Activated CD8-positive, alpha-beta memory T cell treated with anti-CD3 and anti-CD28 coated beads, Interleukin-2, amount 50 U/mL, for 24 hours (primary cell): ENCODE data around the gene NABP2.
A peak's percentile ranks its signal among the peaks of the same experiment; 100 is the strongest.
"Not testable (repeated sequence)": the region's sequence is repeated elsewhere in the genome, so short reads cannot be mapped to it uniquely, and the experiment has no call there.

Experiments used
- DNase-seq: peaks from one replicate; pipeline ENCODE4 v3.0.0-alpha.2; 2020; ENCODE audit errors: extremely low read depth

The NABP2 gene

DNA sequence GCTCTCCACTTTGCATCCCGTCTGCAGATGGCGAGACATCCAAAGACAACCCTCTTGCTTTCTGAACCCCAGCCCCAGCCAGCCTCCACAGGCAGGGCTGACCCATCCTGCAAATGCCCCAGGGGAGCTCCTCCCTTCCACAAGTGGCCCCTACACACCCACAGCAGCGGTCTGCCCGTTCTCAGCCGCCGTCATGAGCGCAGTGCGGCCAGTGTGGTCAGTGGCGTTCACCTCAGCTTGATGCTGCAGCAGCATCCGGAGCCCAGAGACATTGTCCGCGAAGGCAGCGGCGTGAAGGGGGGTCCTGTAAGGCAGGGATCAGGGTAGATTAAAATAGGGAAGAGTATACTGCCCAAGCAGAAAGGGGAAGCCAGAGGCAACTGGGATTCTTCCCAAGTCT, 20.4 kb downstream of the NABP2 start:
- DNase-seq = no peak

DNA sequence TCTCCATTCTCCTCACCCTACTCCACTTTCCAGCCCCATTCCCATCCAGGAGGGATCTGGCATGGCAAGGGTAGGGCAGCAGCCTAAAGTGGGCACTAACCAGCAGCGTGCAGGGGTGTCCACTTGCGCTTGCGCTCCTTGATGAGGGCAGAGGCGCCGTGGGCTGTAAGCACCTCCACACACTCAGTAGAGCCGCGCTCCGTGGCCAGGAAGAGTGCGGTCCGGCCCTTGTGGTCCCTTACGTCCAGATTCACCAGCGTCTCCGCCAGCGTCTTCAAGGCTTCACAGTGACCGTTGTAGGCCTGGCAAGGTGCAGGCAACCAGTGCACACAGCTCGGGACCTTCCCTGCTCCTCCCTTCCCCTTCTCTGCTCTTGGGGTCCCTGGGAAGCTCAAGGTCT, 23.8 kb downstream of the NABP2 start:
- no peak for DNase-seq

DNA sequence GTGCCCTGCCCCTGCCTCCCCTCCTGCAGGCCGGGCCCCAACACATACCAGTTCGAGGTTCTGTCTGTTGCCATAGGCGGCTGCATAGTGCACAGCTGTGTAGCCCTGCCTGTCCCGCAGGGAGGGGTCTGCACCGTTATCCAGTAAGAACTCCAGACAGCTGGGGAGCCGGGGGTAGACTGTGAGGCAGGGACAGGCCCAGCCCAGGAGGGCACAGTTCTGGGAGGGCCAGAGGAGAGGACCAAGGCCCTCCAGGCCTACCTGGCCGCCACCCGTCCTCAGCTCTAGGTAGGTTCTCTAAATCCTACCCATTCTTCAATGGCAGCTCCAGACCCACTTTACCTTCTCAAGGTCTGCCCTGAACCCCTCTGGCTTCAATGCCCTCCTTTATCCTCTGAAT, 24.6 kb downstream of the NABP2 start:
- DNase-seq = no peak

DNA sequence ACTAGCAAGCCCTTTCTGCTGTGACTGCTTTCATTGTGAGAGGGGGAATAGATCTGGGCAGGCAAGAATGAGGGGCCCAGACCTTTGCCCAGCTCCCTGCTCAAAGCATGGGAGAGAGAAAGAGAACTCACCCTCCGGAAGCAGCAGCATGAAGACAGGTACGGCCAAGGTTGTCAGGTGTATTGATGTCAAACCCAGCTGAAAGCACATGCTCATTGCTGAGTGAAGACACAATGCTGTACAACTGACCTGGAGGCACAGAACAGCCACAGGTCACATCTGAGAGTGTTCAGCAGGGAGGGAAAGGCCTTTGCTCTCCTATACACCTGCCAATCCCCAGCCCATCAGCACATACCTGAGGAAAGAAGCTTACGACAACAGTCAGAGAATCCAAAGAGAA, 28.5 kb downstream of the NABP2 start:
- DNase-seq = no peak

DNA sequence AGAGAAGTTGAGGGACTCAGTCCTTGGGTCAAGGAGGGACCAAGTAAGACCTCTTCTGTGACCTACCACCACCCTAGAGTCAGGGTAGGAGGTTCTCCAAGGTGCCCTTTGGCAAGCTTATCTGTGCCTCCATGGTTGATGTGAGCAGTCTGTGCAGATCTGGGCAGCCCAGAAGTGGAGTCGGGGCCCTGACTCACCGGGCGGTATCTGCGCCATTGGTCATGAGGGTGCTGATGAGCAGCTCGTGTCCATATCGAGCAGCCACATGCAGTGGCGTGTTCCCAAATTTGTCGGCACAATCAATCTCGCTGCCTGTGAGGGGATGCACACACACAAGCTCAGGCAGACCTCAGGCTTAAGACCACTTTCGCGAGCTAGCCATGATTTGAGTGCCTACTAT, 28.9 kb downstream of the NABP2 start:
- no peak for DNase-seq

DNA sequence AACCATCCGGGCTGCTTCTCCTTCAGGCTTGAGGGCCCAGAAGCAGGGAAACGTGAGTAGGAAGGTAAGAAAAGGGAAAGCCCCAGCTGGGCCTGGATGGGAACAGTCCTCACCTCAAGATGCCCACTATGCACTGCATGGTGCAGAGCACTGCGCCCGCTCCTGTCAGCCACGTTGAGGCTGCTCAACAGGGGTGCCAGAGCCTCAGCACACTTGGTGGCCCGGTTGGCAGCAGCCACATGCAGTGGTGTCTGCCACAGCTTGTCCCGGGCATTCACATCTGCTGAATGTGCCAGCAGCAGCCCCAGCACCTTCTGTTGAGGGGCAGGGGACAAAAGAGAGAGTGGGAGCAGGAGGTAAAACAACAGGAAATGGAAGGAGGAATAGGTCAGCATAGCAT, 31.5 kb downstream of the NABP2 start:
- no peak for DNase-seq

DNA sequence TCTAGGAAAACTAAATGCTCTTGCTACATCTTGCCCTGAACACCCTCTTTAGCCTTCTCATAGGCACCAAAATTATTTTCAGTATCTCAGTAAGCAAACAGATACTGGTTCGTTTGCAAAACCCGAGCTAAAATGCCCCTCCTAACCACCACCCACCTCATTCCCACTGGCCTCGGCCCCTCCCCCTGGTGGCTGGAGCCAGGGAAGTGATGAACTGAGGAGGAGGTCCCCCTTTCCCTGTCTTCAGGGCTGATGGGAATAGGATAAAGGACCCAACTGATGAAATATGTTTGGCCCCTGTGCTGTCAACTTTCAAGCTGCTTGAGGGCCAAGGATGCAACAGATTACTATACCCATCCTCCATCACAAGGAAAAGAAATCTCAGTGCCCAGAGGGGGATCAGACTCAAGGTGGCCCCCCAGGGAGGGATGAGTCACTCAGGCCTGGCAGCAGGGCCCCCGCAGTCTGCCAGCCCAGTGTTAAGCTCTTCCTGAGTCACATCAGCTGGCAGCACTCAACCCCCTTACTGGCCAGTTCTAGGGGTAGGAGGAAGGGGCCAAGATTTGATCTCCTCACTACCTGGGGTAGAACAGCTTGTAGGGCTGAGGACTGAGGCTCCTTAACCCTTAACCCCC, 32.3 kb downstream of the NABP2 start:
- no peak for DNase-seq

DNA sequence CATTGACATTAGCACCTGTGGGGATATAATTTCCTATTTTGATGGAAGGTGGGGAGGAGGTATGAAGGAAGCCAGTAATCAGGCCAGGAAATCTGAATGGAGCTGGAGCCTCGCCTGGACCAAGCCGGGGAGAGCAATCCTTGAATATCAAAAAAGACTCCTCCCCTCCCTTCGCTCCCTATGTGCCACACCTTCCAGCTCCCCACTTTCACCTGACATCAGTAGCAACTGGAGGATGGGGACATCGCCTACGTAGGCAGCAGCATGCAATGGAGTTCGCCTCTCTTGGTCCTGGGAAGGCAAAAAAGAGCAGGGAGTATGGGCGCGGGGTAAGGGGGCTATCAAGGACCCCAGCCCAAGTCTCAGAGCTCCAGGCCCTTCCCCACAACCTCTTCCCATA, 32.9 kb downstream of the NABP2 start:
- DNase-seq = no peak

DNA sequence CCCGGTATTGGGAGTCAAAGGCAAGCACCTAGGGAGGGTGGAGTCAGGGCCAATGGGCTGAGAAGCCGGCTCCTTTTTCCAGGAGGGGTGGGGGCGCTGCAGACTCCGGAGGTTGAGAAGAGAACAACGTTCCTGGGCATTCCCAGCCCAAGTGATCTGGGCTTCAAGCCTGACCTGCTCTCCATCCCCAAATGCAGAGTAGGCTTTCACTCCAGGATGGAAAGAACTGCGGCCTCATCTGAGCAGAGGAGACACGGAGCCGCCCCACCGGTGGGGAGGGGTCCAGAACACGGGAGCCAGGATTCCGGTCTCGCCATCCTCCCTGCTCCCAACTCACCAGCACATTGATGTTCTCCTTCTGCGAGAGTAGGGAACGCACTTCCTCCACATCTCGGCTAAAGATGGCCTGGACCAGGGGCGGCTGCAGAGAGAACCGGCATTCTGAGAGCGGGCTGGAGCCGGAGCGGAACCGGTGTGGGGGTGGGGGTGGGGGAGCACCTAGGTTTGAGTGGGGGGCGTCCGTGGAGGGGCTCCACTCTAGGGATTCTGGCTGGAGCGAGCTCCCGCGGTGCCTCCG, 33.4 kb downstream of the NABP2 start:
- DNase-seq = no peak

DNA sequence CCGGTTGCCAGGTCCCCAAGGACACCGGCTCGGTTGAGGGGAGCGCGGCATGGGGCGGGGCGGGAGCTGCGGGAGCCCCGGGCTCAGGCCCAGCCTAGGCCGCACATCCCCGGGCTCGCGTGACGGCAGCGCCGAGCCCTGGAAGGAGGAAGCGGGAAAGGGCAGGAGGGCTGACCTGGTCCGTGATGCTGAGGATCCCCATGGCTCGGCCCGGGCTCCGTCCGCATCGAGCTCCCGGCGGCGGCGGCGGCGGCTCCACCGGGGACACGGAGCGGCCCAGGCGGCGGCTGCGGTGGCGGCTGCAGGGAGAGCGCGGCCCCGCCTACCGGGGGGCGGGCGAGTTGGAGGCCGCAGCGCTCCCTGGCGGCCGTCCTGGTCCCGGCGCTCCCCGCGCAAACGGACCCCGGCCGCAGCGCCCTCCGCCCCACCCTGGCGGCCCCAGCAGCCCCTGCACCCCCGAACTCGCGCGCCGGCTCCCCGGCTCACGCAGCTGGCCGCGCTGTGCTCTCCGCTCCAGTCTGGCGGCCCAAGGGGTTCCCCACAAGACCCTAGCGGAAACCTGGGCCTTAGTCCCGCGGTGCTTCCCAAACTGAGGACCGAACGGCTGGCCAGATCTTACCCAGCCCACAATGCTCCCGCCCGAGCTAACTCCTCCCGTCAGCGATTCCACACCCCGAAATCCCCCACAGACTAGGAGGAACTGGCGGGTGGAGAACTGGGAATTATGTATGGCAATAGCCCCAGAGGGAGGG, 34.1 kb downstream of the NABP2 start, which contains the start of gene ANKRD52:
Gene ANKRD52, minus strand, starts transcription at position 317 of the 752 bp plus-strand sequence. Its CDS starts 115 bp downstream, at position 202.
- DNase-seq = peak; percentile 35

DNA sequence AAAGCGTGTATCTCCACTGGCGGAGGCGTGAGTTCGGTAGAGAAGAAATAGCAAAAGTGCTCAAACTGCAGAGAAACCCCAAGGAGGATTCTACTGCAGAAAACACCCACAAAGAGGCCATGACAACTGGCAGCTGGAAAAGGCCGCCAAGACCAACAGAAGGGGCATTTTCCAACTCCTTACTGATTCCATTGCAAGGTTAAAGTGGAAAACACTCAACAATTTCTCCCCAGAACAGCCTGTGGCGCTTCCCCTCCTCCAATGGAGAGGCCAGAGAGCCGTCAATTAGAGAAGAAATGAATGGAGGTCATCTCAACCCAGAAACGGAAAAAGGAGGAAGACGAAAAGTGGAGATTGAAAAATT, 34.7 kb downstream of the NABP2 start:
- no peak for DNase-seq

DNA sequence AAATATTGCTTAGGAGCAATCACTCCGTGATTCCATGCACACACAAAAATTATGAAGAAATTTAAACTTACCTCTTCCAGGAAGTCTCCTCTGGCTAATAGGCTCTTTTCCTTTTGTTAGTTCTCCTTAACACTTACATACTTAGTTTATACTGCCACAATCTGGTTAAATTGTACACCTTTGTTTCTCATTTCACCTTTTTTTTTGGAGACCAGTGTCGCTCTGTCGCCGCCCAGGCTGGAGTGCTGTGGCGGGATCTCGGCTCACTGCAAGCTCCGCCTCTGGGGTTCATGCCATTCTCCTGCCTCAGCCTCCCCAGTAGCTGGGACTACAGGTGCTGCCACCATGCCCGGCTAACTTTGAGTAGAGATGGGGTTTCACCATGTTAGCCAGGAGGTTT, 36.2 kb downstream of the NABP2 start:
- DNase-seq = no peak

DNA sequence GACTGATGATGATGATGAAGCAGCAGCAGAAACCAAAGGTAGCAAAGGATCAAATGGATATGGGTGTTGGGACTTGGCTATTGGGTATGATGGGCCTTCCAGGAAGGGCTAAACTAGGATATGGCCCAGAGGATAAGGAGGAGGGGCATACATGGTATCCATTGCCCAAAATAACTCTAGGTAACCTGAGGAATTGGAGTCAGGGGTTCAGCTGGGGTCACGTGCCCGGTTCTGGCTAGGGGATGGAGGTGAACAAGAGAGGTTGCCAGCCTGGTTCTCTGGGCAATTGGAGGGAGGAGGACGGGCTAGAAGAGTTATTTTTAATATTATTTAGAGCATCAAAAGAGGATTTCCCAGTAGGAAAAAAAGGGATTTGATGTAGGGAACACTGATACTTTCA, 36.8 kb downstream of the NABP2 start:
- no peak for DNase-seq

DNA sequence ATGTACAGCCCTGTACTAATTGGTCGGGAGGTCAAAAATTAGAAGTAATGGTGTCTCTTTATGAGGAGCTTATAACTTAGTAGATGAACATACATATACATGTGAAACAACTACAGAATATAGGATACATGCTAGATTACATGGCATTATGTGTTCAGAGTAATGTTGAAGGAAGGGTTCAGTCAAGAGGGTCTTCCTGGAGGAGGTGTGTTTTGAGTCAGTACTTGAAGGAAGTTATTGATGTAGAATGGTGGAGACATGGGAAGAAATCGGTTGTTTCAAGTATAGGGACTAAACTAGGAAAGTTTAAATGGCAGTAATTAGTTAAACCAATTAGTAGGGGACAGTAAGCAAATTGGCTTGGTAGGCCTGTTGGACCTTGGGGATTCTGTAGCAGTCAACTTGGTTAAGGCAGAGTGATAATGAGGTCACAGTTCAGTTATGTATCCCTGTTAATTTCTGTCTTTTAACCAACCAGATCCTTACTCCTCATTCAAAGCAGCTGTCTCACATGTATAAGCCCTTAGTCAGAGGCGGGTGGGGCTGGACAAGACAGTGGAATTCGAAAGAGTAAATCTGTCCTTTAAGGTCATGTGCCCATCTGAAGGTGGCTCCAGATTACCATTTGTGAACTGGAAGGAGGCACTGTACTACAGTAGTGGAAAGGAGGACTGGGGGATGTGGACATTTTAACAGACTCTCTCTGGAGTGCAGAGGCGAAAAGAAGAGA, 37.5 kb downstream of the NABP2 start:
- DNase-seq = no peak

DNA sequence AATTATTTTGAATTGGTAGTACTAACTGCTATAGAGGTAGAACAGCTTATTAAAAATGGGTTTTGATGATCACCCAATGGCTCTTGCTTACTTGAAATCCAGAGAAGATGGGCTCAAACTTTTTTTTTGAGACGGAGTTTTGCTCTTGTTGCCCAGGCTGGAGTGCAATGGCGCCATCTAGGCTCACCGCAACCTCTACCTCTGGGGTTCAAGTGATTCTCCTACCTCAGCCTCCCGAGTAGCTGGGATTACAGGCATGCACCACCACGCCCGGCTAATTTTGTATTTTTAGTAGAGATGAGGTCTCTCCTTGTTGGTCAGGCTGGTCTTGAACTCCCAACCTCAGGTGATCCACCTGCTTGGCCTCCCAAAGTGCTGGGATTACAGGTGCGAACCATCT, 38.8 kb downstream of the NABP2 start:
- not testable (repeated sequence) for DNase-seq

DNA sequence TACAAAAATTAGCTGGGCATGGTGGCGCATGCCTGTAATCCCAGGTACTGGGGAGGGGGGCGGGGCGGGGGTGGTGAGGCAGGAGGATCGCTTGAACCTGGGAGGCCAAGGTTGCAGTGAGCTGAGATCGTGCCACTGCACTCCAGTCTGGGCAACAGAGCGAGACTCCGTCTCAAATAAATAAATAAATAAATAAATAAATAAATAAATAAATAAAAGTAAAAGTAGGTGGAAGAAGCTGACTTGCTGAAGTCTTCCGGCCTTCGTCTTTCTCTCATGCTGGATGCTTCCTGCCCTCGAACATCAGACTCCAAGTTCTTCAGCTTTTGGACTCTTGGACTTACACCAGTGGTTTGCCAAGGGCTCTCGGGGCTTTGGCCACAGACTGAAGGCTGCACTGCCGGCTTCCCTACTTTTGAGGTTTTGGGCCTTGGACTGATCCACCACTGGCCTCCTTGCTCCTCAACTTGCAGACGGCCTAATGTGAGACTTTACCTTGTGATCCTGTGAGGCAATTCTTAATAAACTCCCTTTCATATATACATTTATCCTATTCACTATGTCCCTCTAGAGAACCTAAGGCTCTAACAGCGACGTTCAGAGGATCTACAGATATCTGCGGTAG, 42.0 kb downstream of the NABP2 start:
- DNase-seq = not testable (repeated sequence)

DNA sequence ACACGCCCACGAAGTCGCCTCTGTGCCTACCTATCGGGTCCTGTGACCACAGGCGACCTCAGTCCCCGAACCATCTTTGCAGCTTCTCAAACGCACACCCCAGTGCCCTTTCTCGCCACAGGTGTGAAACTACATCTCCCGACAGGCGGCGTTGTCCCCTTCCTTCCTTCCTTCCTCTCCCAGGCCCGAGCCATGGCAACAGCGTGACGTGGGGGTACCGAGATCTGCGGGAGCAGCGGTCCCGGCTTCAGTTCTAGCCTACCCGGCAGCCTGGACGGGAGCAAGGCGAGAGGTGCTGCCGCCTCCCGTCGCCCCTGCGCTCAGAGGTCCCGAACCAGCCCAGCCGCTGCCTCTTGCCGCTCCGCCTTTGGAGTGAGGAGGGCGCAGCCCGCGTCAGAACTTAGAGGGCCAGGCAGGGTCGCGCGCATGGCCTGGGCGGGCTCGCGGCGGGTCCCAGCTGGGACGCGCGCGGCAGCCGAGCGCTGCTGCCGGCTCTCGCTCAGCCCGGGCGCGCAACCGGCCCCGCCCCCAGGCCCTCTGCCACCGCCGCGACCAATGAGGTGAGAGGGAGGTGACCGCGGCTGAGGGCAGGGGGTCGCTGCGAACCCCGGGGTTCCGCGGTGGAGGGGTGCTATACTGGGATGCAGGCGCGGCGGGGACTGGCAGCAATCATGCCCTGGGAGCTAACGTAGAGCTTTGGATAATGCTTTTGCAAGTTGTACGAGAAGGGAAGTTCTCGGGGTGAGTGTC, 42.7 kb downstream of the NABP2 start, which contains the start of gene COQ10A:
Gene COQ10A, plus strand, starts transcription at position 250 of the 750 bp plus-strand sequence. Its CDS starts 177 bp downstream, at position 427.
- peak; percentile 81 for DNase-seq

DNA sequence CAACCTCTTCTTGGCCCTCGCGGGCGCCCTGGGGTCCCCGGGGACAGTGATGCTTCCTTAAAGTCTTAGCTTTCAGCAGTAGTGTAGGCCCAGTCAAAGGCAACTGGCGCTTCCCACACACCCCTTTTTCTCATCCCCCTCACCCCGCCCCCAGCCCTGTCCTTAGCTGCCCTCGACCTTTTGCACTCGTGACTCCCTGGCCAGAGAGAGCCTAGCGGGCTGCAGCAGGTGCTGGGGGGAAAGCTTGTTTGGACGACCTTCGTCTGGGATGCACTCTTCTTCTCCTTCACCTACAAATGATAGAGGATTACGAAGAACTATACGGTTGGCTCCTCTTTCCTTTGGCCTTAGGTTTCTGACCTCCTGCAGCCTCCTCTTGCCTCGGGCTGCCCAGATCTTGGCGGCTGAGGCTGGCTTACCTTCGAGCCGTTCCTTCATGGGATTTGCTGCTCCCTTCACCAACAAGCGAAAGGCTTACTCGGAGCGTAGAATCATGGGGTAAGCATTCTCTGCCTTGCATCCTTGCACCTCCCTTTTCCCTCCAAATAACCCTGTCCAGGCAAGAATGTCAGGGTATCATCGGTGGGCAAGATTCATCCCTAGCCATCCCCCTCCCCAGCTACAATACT, 43.4 kb downstream of the NABP2 start:
- DNase-seq = no peak

DNA sequence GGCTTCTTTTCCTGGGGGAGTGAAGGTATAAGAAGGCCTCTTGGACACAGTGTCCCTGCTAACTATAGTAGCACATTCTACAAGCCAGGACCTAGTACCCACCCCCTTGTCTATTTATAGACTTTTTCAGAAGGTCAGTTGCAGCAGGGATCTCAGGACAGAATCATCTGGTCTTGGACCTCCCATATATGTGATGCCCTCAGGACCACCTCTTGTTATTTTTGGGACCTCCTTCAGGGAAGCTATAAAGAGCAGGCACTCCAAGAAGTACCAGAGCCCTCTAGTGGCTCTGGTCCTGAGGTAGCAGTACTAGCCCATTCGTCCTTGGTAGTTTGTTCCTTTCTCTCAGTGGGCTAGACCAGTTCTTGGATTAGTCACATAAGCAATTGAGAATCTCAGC, 46.9 kb downstream of the NABP2 start:
- DNase-seq = no peak

DNA sequence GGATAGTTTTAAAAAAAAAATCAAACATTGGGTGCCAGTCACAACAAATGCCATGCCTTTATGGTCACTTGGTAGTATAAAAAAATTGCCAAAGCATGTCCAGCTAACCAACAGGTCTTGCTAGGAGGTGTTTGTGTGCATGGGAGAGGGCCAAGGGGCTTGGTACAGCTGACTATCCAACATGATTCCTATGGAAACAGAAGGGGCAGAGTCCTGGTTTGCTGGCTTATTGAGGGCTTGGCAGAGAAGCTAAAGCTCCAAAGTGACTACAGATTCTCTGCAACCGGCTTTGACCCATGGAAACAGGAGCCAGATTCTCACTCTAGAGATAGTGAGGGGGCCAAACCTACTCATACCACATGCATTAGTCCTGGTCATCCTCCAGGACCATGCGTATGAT, 48.3 kb downstream of the NABP2 start:
- DNase-seq = not testable (repeated sequence)

DNA sequence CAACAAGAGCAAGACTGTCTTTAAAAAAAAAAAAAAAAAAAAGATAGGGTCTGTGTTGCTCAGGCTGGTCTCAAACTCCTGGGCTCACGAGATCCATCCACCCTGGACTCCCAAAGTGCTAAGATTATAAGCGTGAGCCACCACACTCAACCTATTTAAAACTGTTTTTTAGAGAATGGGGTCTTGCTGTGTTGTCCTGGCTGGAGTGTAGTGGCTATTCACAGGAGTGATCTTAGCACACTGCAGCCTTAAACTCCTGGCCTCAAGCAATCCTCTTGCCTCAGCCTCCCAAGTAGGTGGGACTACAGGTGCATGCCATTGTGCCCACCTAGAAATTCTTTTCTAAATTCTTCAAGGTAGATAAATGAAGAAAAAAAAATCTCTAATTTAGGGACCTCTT, 50.2 kb downstream of the NABP2 start:
- DNase-seq = no peak
